HG02610 (cell line): ENCODE measurements around the gene SPSB1.

ENCODE experiments used
- ATAC-seq: cut with Tn5 transposase; IDR thresholded peaks from one replicate; pipeline ENCODE4 v1.9.1; 2021; ENCODE audit warnings: mild to moderate bottlenecking, moderate library complexity; ENCODE audit not compliant: unreplicated experiment

Gene SPSB1

GRCh38 chr1:9317591-9318417, 25.1 kb downstream of the SPSB1 start:
- no peak for ATAC-seq

GRCh38 chr1:9319208-9319788, 26.6 kb downstream of the SPSB1 start:
- no peak for ATAC-seq

GRCh38 chr1:9319789-9320519, 27.3 kb downstream of the SPSB1 start:
- no peak for ATAC-seq

GRCh38 chr1:9320520-9321479, 28.1 kb downstream of the SPSB1 start:
- ATAC-seq, result no peak

GRCh38 chr1:9321480-9321849, 28.8 kb downstream of the SPSB1 start:
- no peak for ATAC-seq

GRCh38 chr1:9321986-9322660, 29.4 kb downstream of the SPSB1 start:
- no peak for ATAC-seq

GRCh38 chr1:9322661-9323244, 30.1 kb downstream of the SPSB1 start:
- no peak for ATAC-seq

GRCh38 chr1:9324246-9325096, 31.8 kb downstream of the SPSB1 start:
- ATAC-seq, result no peak

- ATAC-seq, result no peak
These were observed 33.9 kb downstream of the SPSB1 start for GRCh38 chr1:9326596-9326995.

GRCh38 chr1:9328201-9328600, 35.5 kb downstream of the SPSB1 start:
- ATAC-seq, result no peak

GRCh38 chr1:9328715-9329114, 36.0 kb downstream of the SPSB1 start:
- ATAC-seq, result no peak

- ATAC-seq, result no peak
These were observed 38.3 kb downstream of the SPSB1 start for GRCh38 chr1:9331016-9331415.

GRCh38 chr1:9331558-9332346, 39.1 kb downstream of the SPSB1 start:
- no peak for ATAC-seq

- no peak for ATAC-seq
These were observed 39.9 kb downstream of the SPSB1 start for GRCh38 chr1:9332513-9333143.

GRCh38 chr1:9338397-9339246, 45.9 kb downstream of the SPSB1 start:
- no peak for ATAC-seq

- ATAC-seq, result no peak
These were observed 47.6 kb downstream of the SPSB1 start for GRCh38 chr1:9340172-9340854.
